NCI-H2227 treated with DMSO at 0.1 percent for 48 hours (cell line): ENCODE measurements around the gene SLAMF6.
"Not testable (repeated sequence)": the region's sequence is repeated elsewhere in the genome, so short reads cannot be mapped to it uniquely, and the experiment has no call there.

Experiments
- DNase-seq: peaks from one replicate; lab custom pipeline; 2025; lab: John Stamatoyannopoulos, UW

Gene SLAMF6

DNA sequence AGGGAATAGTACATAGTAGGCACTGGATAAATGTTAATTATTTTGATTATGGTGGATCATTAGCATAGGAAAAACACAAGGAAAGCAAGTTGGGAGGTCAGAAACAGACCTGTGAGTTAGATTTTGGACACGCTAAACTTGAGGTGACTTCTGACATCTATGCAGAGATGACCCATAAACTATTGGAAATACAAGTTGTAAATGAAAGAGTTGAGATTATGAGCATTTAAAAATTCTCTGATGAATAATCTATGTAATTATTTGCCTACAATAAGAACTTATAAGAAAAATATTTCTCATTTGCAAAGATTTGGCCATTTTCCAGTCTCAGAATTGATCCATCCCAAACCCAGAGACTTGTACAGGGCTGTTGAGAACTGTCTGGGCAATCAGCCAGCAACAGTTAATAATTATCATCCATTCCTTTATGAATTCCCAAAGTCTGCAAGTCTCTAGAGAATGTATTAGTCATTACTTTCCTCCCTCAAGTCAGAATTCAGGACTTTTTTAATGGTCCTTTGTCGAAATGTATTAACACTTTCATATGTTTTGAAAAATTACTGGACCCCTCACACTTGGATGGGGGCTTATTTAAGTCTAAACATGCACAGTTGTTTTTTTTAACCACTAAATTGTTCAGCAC, 19.4 kb upstream of the SLAMF6 start:
- DNase-seq: no peak

DNA sequence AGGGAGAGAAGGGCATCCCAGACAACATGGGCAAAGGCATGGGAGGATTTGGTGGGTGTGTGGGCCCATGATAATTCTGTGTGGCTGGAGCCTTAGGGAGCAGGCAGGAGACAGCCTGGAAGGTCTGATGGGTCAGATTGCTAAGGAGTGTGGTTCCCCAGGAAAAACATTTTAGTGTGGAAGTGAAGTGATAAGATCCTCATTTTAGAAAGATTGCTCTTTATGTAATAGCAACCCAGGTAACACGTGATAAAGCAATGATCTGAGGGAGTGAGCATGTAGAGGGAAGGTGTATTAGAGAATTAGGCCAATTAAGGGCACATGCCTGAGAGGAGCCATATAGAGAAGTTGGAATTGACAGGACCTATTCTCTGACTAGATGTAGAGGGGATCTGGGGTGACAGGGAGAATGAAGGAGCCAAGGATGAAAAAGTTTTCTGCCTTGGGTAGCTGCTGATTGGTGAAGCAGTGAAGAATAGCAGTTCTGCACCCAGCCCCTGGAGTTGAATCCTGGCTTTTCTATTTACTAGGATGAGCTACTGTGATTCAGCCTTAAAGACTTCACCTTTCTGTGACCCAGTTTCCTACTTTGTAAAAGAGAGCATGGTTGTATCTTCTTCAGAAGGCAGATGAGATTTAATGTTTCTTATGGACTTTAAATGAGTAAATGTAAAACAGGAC, 18.7 kb upstream of the SLAMF6 start:
- DNase-seq: no peak

DNA sequence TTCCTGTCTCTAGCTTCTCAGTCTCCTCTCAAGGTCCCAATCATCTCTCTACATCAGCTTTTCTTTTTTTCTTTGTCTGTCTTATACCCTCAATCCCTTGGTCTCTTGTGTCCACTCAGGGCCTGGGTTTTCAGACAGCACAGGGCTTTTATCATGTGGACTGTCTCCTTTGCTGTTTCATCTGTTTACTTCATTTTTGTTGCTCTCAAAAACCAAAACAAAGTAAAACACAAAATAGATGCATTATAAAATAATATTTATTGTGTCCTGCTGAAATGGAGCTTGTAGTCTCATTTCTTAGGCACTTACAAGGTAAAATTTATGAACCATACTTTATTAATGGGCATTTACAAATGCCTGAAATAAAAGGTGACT, 17.8 kb upstream of the SLAMF6 start:
- DNase-seq: no peak

DNA sequence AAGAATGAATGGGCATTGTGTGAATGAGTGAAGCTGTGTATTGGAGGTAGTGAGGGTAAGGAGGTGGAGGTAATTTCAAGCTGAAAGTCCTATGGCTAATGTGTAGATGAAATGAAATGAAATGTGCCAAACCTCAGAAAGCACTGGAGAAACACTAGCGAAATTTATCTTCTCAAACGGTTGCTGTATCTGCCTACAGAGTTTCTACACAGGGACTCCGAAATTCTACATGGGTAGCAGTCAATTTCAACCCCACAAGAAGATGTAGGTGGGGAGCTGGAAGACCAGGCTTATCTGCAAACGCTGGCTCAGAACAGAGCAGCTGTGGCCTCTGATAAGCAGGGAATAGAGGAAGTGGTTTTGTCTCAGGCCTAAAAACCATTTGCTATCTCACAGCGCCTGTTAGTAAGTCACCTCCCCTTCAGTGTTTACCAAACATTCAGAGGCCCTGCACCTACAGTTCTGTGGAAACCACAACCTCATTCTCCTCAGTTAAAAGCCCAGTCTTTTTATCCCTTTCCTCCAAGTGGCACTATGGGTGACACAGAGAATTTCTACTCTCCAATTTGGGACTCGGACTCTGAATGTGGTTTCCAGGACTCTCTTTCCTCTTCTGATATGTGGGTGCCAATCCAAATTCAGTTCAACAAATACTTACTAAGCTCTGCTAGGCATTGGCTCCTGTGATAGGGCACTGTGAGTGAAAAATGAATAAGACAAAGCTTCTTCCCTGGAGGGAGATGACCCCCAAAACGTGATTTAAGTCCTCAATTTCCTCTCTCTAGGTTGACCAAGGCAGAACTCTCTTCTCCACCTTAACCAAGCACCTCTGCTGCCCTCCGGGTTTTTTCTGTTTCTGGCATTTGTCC, 17.2 kb upstream of the SLAMF6 start:
- DNase-seq: no peak

DNA sequence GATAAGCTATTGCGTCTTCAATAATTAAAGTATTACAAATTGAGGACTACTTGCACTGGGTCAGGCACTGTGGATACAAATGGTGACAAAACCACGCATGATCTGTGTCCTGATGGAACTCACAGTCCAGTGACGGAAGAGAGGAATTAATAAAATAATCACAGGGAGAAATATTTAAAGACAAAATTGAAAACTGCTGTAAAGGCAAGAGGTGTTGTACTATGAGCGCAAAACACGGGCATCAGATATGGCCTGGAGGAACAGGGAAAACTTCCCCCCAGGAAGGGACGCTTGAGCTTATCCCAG, 16.6 kb upstream of the SLAMF6 start:
- no peak for DNase-seq

DNA sequence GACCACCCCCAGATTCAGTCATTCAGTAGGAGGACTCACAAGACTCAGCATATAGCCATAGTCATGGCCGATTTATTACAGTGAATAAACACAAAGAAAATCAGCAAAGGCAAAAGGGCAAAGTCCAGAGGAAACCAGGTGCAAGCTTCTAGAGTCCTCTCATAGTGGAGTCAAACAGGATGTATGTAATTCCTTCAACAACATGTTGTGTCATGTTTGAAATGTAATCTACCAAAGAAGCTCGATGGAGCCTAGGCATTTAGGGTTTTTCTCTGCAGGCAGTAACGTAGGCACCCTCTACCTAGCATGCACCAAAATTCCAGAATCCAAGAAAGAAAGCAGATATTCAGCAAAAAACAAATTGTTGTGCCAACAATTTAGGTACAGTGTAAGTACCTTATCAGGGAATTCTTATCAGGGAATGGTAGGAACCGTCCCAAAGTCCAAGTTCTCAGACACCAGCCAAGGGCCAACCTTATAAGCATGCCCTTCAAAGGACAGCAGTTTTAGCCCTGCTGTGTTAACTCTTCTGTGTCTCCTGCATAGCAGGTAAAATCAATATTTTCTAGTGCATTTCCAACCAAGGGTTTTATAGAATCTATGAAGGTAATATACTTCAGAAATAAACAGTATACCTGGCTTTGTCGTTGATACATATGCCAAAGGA, 16.1 kb upstream of the SLAMF6 start:
- DNase-seq: no peak

DNA sequence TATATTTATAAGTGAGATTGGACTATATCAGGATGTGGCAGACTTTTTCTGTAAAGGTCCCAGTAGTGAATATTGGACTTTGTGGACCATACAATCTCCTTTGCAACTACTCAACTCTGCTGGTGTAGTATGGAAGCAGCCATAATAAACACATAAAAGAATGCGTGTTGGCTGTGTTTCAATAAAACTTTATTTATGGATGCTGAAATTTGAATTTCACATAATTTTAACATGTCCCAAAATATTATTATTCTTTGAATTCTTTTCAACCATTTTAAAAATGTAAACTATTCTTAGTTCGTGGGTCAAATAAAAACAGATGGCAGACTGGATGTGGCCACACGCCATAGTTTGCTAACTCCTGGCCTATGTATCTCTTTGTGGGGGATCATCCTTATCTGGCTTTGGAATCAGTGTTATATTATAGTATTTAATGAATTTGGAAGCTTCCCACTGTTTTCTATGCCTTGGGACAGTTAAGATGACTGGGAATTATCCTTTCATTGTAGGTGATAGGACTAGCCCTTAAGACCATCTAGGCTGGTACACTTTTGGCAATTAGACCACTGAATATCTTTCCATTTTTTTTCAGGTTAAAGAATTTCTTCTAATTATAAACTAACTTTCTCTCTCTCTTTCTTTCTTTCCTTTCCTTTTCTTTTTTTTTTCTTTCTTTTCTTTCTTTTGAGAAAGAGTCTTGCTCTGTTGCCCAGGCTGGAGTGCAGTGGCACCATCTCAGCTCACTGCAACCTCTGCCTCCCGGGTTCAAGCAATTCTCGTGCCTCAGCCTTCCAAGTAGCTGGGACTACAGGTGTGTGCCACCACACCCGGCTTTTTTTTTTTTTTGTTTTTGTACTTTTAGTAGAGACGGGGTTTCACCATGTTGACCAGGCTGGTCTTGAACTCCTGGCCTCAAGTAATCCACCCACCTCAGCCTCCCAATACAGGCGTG, 14.9 kb upstream of the SLAMF6 start:
- no peak for DNase-seq

DNA sequence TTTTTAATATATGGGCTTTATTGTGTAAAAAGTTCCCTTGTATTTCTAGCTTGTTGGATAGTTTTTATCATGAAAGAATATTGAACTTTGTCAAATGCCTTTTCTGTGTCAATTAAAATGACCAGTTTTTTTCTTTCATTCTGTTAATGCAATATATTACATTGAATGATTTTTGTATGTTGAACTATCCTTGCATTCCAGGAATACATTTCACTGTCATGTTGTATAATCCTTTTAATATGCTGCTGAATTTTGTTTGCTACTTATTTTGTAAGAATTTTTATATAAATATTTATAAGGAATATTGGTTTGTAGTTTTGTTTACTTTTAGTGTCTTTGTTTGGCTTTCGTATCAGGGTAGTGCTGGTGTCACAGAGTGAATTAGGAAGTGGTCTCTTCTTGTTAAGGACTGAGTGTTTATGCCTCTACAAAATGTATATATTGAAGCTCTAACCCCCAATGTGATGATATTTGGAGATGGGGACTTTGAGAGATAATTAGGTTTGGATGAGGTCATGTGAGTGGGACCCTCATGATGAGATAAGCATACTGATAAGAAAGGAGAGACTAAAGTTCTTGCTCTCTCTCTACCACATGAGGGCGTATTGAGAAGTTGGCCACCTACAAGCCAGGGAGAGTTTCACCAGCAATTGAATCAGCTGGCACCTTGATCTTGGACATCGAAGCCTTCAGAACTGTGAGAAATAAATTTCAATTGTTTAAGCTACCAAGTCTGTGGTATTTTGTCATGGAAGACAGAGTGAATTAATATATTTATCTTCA, 12.0 kb upstream of the SLAMF6 start:
- no peak for DNase-seq

DNA sequence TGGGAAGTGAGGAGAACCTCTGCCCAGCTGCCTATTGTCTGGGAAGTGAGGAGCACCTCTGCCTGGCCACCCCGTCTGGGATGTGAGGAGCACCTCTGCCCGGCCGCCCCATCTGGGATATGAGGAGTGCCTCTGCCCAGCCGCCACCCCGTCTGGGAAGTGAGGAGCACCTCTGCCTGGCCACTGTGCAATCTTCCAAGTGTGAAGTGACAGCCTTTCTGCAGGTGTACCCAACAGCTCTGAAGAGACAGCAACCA, 9.4 kb upstream of the SLAMF6 start:
- not testable (repeated sequence) for DNase-seq

DNA sequence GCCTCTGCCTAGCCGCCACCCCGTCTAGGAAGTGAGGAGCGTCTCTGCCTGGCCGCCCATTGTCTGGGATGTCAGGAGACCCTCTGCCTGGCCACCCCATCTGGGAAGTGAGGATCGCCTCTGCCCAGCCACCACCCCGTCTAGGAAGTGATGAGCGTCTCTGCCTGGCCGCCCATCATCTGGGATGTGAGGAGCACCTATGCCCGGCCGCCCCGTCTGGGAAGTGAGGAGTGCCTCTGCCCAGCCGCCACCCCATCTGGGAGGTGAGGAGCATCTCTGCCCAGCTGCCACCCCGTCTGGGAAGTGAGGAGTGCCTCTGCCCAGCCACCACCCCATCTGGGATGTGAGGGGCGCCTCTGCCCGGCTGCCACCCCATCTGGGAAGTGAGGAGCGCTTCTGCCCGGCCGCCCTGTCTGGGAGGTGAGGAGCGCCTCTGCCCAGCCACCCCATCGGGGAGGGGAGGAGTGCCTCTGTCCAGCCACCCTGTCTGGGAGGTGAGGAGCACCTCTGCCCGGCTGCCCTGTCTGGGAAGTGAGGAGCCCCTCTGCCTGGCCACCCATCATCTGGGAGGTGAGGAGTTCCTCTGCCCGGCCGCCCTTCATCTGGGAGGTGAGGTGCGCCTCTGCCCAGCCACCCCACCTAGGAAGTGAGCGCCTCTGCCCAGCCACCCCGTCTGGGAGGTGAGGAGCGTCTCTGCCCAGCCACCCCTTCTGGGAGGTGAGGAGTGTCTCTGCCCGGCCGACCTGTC, 8.9 kb upstream of the SLAMF6 start:
- DNase-seq: not testable (repeated sequence)

DNA sequence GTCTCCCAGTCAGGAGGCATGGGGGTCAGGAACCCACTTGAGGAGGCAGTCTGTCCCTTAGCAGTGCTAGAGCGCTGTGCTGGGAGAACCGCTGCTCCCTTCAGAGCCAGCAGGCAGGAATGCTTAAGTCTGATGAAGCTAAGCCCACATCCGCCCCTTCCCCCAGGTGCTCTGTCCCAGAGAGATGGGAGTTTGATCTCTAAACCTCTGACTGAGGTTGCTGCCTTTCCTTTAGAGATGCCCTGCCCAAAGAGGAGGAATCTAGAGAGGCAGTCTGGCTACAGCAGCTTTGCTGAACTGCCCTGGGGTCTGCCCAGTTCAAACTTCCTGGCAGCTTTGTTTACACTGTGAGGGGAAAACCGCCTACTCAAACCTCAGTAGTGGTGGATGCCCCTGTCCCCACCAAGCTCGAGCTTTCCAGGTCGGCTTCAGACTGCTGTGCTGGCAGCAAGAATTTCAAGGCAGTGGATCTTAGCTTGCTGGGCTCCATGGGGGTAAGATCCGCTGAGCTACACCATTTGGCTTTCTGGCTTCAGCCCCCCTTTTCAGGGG, 6.4 kb upstream of the SLAMF6 start:
- DNase-seq: not testable (repeated sequence)

DNA sequence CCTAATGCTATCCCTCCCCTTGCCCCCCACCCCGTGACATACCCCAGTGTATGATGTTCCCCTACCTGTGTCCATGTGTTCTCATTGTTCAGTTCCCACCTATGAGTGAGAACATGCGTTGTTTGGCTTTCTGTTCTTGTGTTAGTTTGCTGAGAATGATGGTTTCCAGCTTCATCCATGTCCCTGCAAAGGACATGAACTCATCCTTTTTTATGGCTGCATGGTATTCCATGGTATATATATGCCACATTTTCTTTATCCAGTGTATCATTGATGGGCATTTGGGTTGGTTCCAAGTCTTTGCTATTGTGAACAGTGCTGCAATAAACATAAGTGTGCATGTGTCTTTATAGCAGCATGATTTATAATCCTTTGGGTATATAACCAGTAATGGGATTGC, 734 bp upstream of the SLAMF6 start:
- DNase-seq: not testable (repeated sequence)

DNA sequence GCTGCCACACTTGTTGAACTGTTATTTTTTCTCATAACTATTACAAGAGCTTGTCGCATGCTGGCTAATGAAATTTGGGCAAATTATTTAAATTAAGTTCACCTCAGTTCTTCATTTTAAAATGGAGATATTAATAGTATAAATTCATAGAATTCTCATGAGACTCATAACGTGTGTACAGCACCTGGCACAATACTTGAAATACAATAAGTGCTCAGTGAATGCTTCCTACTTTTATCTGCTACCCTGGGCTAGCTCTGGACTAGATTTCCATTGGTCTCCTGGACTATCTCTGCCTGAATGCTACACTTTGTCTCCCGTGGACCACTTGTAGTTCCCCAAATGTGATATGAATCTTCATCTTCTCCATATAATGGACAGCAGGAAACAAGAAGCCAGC, 919 bp downstream of the SLAMF6 start:
- no peak for DNase-seq

DNA sequence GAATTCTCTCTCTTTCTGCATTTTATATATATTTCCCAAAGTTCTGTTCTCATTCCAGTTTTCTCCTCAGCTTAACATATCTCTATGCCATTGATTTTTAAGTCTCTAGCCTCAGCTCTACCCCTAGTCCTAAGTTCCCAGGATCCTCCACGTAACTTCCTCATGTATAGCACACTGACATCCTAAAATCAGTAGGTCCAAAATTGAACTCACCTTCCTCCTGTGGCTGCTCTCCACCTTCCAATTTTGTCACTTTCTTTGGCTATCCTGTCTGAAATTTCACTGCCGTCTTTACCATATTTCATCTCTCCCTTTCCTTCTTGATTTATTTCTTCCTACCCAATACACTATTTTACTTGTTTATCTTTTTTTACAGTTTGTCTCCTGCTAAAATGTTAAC, 1.5 kb downstream of the SLAMF6 start:
- DNase-seq: no peak

DNA sequence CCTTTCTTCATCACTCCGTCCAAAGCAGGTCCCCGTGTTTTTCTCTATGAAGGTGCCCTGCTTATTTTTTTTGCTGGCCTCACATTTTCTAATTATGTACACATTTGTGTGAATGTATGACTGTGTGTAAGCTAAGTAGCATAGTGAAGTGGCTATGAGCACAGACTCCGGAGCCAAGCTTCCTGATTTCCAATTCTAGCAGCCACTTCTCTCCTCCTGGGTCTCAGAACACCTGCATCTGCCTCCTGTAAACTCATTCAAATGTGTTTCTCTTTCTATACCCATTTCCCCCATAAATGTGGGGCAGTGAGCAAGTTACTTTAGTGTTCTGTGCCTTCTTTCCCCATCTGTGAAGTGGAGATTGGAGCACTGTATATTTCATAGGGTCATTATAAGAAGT, 2.1 kb downstream of the SLAMF6 start:
- DNase-seq: no peak

DNA sequence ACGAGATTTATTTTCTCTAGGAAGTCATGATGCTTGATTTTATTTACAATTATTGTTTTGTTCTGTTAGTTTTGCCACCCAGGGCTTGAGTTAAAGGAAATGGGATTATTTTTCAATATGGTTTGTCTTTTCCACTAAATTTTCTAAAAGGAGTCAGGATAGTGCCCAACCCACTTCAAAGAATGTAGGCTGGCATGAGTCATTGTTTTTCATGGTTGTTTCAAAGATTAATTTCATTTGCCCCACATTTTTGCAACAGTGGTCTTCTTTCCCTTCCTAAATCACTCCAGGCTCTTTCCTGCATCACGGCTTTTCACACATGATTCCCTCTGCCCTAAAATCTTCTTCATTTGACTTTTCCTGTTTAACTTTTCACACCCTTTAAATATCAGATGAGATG, 2.5 kb downstream of the SLAMF6 start:
- DNase-seq: no peak

DNA sequence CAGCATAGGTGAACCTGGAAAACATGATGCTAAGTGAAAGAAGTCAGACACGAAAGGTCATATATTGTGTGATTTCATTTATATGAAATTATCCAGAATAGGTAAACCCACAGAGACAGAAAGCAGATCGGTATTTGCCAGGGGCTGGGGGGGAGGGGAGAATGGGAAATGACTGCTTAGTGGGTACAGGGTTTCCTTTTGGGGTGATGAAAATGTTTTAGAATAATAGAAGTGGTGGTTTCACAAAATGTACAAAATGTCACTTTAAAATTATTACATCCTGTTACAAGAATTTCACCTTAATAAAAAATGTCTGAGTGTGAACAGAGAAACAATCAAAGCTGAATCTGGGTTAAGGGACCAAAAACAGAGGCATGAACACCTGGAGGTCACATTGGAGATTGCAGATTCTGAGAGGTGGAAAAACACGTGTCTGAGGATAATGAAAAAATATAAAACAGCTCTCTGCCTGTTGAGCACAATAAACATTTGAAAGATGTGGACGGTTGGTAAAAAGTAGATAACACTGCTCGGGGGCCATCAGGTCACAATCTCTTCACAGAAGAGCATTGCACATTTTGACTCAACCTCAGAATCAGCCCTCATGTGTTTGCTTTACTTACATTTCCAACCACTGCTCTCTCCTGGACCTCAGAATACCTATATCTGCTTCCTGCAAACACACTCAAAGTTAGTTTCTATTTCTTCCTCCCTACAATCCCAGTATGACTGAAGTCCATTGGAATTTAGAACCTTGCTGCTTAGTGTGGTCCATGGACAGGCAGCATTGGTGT, 3.2 kb downstream of the SLAMF6 start:
- no peak for DNase-seq

DNA sequence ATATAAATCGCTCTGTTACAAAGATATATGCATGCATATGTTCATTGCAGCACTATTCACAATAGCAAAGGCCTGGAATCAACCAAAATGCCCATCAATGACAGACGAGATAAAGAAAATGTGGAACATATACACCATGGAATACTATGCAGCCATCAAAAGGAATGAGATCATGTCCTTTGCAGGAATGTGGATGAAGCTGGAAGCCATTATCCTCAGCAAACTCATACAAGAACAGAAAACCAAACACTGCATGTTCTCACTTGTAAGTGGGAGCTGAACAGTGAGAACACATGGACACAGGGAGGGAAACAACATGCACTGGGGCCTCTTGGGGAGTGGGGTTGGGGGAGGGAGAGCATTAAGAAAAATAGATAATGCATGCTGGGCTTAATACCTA, 5.5 kb downstream of the SLAMF6 start:
- DNase-seq: not testable (repeated sequence)

DNA sequence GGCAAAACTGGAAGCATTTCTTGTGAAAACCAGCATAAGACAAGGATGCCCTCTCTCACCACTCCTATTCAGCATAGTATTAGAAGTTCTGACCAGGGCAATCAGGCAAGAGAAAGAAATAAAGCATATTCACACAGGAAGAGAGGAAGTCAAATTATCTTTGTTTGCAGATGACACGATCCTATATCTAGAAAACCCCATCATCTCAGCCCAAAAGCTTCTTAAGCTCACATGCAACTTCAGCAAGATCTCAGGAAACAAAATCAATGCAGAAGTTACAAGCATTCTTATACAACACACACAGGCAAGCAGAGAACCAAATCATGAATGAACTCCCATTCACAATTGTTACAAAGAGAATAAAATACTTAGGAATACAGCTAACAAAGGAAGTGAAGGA, 7.1 kb downstream of the SLAMF6 start:
- DNase-seq: not testable (repeated sequence)
